SW 1271 (cell line): ENCODE data around the gene THRSP.
"Not testable (repeated sequence)": the region's sequence is repeated elsewhere in the genome, so short reads cannot be mapped to it uniquely, and the experiment has no call there.

Experiments
- DNase-seq, 2 experiments: peaks; one replicate each; lab custom pipeline; 2025; lab: John Stamatoyannopoulos, UW

The THRSP gene

DNA sequence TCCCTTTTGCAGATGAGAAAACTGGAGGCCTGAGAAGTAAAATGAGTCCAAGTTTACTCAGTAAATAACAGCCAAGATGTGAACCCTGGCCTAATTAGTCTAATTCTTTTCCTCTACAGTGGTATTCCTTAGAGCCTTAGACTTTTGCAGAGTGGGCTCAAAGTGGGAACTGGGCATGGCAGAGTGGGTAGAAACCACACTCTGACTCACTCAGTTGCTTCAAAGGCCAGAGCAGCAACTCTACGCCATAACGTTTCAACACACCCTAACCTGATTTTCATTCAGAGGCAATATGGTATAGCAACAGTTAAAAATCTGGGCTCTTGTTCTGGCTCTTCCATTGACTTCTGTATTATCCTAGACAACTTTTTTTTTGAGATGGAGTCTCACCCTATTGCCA lies 2.8 kb downstream of the THRSP start:
- DNase-seq, result no peak

DNA sequence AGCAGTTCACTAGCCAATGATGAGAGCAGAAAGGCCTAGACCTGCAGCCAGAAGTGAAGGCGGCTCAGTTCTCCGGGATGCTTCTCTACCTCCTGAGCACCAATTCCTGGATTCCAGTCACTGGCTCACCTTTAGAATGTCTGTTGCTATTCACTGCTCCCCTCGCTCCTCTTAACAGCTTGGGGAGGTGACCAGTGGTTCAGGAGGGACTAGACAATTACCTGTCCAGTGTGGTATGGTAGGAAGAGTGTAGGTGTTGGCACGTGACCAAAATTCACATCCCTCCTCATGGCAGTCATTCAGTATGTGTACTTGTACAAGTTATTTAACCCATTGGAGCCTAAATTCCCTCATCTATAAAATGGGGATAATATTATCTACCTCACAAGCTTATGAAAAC lies 4.0 kb downstream of the THRSP start:
- DNase-seq, result no peak

DNA sequence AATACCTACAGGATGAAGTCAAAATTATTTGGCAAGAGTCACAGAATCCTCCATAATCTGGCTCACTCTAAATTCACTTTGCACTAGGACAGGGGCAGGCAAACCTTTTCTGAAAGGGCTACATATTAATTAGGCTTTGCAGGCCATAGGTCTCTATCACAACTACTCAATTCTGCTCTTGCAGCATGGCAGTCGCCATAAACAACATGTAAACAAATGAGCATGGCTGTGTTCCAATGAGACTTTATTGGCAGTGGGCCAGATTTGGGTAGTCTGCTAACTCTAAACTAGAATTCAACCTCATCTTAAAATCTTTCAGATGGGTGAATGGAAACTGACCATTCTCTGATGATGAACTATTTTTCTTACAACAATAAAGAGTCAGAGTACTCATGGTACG lies 5.8 kb downstream of the THRSP start:
- DNase-seq, result peak in 1 of 2 experiments; percentile 17

DNA sequence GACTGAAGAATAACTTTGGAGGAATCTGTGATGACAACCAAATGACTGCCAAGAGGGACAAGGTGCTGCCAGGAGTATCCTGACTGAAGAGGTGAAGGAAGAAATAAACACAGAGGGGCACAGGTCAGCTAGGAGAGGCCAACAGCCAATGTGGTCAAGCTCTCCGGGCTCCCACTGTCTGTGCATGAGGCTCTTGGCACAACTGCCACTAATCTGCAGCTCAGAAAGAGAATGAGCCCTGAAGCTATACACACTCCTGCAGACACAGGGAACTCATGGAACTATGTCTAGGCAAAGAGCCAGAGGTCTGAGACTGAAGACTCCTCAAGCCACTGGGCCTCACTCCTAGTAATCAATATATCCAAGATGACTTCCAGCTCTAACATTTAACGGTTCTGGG lies 7.0 kb downstream of the THRSP start:
- DNase-seq, result no peak

DNA sequence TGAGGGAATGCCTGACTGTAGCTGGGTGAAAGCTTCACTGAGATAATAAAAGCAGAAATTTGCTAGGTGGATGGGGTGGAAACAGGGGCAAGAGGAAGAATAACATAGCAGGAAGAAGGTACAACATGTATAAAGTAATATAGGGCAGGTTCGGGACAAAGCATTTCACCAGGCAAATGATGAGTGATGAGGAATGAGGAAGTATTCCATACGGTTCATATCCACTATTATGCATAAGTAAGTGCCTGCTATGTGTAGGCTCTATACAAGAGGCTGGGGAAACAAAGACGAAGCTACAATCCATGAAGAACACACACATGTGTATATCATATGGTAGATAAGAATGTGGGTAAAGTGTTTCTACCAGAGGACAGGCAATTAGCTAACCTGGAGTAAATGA lies 8.1 kb downstream of the THRSP start:
- no peak for DNase-seq

DNA sequence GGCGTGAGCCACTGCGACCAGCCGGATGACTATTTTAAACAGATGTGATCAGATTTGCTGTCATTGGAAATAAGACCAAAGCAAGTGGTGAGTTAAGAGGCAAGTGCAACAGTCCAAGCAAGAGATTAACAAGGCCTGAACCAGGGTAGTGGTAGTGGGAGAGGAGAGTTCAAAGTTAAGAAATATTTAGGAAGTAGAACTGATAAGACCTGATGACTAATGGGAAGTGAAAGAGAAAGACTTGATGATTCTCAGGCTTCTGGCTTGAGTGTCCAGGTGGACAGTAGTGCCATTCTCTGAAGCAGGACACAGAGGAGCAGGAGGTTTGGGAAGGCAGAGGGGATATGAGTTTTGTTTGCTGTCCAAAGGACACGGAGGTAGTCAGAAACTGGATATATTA lies 8.8 kb downstream of the THRSP start:
- no peak for DNase-seq

DNA sequence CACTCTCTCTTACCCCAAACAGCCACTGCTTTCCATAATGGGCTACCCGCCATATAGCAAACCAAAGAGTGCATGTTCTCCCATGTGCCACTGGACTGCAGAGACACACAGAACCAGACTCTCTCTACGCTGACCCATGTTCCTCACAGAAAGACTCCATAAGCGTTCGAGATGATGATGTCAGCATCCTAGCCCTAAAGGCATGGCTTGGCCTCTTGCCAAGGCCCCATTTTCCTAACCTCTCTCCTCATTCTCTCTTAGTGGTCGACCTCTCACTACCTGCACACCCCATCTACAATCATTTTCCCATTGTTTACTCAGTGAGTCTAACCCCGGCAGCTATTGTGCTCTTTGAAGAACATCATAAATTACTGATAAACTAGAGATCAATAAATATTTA lies 11.1 kb downstream of the THRSP start:
- DNase-seq, result no peak

DNA sequence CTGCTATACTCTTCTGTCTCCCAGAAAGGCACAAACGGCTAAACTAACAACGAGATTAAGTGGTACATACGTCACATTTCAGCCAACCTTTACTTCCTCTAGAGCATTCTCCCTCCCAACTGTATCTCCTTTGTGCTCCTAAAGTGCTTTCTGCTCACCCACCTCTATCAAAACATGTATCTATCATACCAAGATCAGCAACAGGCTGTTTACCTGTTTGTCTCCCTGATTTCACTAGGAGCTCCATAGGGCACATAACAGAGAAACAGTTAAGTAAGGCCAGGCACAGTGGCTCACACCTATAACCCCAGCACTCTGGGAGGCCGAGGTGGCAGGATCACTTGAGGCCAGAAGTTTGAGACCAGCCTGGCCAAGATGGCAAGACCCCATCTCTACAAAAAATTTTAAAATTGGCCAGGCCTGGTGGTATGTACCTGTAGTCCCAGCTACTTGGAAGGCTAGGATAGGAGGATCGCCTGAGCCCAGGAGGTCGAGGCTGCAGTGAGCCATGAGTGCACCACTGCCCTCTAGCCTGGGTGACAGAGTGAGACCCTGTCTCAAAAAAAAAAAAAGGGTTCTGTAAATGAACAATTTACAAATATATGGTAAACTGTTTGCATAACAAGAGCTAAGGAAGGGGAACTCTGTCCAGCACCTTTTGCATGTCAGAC lies 13.2 kb downstream of the THRSP start:
- DNase-seq, result no peak

DNA sequence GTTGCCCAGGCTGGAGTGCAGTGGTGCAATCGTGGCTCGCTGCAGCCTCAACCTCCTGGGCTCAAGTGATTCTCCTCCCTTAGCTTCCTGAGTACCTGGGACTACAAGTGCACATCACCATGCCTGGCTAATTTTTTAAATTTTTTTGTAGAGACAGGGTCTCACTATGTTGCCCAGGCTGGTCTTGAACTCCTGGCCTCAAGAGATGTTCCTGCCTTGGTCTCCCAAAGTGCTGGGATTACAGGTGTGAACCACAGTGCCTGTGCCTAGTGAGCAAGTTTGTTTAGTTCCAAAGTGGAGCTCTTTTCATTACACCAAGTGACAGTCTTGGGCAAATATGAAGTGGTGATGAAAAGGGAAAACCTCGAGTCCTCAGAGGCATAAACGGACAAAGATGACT lies 13.9 kb downstream of the THRSP start:
- not testable (repeated sequence) for DNase-seq

DNA sequence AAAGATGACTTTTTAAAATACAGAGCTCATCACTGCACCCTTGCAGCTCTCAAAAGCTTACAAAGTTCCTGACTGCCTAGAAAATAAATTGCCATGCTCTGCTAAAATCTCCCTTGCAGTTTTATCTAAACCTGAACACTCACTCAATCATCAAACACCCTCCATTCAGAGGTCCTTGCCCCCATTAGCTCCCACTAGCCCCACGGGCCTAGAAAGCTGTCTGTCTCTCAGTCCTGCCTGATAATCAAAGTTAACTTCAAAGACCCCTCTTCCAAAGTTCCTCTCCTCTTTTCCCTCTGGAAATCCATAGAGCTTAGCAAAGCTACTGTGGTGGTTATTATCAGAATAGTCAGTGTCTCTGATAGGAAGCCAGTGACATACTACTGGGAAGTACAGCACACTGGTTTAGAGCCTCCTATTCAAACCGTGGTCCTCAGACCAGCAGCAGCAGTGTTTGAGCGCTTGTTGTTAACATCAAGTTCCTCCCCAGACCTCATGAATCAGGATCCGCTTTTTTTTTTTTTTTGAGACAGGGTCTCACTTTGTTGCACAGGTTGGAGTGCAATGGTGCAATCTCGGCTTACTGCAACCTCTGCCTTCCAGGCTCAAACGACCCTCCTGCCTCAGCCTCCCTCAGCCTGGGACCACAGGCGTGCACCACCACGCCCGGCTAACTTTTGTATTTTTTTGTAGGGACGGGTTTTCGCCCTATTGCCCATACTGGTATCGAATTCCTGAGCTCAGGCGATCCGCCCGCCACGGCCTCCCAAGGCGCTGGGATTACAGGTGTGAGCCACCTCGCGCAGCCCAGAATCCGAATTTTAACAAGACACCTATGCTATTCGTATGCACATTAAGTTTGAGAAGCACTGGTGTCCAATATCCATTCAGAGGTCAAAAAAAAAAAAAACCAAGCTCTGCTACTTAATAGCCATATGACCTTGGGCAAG lies 14.8 kb downstream of the THRSP start:
- no peak for DNase-seq

DNA sequence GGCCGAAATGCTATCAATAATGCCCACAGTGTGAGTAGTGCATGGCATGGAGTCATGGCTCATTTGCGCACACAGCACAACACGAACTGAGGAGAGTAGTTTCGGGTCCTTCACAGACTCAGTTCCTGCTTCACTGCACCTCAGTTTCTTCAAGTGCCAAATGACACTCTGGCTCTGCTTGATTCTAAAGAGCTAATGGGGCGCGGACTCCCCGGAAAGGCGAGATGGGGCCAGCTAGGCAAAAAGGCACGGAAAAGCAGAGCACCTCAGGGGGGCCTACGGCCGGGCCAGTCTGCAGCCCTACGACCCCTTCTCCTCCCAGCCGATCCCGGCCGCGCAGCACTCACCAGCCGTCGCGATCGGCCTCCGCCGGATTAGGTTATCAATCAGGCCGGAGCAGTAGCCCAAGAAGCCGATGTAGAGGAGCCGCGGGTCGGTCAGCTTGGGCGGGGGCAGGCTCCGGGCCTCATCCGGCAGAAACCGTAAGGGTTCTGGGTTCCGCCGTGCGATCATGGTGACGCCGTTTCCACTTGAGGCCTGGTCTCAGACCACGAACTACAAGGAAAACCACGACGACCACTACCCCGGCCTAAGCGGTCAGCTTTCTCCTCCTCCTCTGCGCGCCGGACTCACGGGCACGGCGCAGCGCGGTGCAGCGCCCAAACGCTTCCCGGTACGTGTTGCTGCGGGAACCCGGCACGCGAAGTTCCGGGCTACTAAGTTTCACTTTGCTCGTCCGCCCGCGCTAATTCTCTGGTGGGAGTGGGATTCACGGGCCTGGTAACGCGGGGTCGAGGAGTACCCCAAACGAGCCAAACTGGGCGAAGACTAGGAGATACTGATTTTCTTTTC lies 15.8 kb downstream of the THRSP start, which contains the start of gene NDUFC2:
Gene NDUFC2, minus strand, starts transcription at position 631 of the 852 bp plus-strand sequence. Its CDS starts 118 bp downstream, at position 513.
- peak; percentile 45 to 80 for DNase-seq

DNA sequence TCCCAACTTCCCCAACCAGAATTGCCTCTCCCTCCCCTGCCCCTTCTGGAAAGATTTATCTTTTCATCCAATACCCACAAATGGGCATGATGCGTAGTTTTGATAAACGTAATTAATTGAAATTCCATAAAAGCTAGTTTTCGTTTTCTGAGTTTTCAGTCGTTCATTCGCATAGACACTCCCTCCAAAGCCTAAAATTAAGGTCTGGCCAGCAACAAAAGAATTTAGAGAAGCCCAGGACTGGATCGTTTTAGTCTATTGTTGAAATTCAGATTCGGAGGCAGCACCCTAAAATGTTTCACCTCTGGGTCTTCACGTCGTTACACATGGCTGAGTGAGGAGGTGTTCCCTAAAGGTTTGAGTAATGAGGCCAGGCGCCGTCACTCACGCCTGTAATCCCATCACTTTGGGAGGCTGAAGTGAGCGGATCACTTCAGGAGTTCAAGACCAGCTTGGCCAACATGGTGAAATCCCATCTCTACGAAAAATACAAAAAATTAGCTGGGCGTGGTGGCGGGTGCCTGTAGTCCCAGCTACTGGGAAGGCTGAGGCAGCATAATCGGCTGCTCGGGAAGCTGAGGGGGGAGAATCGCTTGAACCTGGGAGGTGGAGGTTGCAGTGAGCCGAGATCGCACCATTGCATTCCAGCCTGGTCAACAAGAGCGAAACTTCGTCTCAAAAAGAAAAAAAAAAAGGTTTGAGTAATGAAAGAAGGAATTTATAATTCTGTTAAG lies 16.6 kb downstream of the THRSP start:
- no peak for DNase-seq

DNA sequence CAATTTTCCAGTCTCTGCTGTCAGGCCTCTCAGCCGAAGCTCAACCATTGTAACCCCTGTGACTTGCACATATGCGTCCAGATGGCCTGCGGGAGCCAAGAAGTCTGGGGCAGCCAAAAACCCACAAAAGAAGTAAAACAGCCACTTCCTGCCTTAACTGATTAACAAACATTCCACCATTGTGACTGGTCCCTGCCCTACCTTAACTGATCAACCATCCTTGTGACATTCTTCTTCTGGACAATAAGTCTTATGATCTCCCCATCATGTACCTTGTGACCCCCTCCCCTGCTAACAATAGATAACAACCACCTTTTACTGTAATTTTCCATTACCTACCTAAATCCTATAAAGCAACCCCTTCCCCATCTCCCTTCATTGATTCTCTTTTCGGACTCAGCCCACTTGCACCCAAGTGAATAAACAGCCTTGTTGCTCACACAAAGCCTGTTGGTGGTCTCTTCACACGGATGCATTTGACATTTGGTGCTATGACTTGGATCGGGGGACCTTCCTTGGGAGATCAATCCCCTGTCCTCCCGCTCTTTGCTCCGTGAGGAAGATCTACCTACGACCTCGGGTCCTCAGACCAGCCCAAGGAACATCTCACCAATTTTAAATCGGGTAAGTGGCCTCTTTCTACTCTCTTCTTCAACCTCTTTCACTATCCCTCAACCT lies 17.3 kb downstream of the THRSP start:
- DNase-seq, result no peak

DNA sequence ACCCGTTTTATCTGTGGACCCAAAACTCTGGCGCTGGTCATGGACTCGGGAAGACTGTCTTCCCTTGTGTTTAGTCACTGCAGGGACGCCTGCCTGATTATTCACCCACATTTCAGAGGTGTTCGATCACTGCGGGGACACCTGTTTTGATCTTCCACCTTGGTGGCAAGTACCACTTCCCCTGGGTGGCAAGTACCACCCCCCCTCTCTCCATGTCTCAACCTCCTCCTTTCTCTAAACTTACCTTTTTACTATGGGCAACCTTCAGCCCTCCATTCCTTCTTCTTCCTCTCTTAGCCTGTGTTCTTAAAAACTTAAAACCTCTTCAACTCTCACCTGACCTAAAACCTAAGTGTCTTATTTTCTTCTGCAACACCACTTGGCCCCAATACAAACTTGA lies 17.9 kb downstream of the THRSP start:
- no peak for DNase-seq

DNA sequence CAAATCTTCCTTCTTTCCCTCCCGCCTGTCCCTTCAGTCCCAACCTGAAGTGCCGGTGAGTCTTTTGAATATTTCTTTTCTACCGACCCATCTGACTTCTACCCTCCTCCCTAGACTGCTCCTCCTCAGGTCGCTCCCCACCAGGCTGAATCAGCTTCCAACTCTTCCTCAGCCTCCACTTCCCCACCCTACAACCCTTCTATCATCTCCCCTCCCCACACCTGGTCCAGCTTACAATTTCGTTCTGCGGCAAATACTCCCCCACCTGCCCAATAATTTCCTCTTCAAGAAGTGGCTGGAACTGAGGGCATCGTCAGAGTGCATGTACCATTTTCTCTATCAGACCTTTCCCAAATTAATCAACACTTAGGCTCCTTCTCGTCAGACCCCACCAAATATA lies 18.5 kb downstream of the THRSP start:
- no peak for DNase-seq

DNA sequence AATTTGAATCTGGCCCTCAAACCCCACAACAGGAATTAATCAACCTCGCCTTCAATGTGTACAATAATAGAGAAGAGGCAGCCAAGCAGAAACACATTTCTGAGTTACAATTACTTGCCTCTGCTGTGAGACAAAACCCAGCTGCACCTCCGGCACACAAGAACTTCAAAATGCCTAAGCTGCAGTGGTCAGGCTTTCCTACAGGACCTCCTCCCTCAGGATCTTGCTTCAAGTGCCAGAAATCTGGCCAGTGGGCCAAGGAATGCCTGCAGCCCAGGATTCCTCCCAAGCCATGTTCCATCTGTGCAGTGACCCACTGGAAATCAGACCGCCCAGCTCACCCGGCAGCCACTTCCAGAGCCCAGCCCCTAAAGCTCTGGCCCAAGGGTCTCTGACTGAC lies 19.4 kb downstream of the THRSP start:
- DNase-seq, result no peak

DNA sequence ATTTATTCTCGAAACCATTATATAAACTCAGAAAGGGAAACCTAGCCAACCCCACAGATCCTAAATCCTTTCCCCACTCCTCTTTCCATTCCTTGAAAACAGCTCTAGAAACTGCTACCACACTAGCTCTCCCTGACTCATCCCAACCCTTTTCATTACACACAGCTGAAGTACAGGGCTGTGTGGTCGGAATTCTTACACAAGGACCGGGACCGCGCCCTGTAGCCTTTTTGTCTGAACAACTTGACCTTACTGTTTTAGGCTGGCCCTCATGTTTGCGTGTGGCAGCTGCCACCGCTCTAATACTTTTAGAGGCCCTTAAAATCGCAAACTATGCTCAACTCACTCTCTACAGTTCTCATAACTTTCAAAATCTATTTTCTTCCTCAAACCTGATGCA lies 20.8 kb downstream of the THRSP start:
- not testable (repeated sequence) for DNase-seq

DNA sequence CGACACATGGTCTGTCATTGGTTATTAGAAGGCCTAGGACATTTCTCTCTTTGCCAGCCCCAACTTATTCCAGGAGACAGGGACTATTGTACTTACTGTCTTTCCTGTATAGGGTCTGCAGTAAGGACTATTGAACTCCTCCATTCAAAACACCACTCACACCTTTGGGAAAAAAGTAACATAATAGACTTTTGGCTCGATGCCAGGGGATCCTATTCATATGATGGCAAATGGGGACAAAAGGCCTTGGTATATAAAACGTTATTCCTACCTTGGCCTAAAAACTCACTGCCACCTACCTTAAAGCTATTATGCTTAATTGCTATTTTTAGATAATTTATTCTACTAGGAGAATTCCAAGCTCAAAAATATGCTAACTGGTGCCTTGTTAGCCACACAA lies 22.3 kb downstream of the THRSP start:
- no peak for DNase-seq

DNA sequence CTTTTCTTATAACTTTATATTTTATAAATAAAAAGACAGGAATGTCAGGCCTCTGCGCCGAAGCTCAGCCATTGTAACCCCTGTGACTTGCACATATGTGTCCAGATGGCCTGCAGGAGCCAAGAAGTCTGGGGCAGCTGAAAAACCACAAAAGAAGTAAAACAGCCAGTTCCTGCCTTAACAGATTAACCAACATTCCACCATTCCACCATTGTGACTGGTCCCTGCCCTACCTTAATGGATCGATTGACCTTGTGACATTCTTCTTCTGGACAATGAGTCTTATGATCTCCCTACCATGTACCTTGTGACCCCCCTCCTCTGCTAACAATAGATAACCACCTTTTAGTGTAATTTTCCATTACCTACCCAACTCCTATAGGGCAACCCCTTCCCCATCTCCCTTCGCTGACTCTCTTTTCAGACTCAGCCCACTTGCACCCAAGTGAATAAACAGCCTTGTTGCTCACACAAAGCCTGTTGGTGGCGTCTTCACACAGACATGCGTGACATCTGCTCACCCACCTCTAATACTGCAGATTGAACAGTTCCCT lies 22.9 kb downstream of the THRSP start:
- not testable (repeated sequence) for DNase-seq

DNA sequence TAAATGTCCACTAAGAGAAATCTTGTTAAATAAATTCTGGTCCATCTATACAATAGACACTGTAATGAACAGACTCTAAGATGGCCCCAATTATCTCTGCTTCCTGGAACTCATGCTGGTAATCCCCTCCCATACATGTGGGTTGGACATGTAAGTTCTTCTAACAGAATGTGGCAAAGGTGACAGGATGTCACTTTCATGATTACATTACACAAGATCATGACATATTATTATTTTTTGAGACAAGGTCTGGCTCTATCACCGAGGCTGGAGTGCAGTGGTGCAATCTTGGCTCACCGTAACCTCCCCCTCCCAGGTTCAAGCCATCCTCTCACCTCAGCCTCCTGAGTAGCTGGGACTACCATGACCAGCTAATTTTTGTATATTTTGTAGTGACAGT lies 30.6 kb downstream of the THRSP start:
- DNase-seq, result no peak
